ENCODE data around the gene FAM9B. TPM values are rescaled to one million over a fixed set of nuclear protein-coding genes. Genes with fewer than 3 reads are reported as not detected.

FAM9B gene
- not detected in 2 replicates for total RNA-seq

DNA sequence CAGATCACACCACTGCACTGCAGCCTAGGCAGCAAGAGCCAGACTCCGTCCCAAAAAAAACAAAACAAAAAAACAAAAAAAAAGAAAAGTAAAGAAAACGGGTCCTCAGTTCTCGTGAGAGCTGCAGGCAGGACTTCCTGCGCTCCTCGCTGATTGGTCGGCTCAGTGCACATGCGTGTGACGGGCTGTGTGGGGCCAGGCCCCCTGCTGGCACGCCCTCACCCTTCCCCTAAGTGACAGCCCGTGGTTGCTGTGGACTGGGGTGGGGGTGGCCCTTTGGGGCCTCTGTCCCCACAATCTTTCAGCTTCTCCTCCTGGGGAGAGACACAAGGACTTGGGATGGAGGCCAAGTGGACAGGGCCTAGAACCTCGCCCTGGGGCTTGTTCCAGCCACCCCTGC is at the start of gene FAM9B:
TSS of gene FAM9B (minus strand) at position 139 of the 400 bp plus-strand sequence. CDS start 1,141 bp downstream, outside the sequence.

Other genes starting within 250 kb of the FAM9B start
- not detected in 2 replicates for gene FAM9A, start 232.7 kb downstream of the FAM9B start, total RNA-seq